GM21381 (cell line): Measurements from ENCODE around the gene FGFBP2.

Source experiments
- ATAC-seq: cut with Tn5 transposase; IDR thresholded peaks from one replicate; pipeline ENCODE4 v1.9.1; 2021; ENCODE audit warnings: mild to moderate bottlenecking, moderate library complexity; ENCODE audit not compliant: unreplicated experiment

The FGFBP2 gene, protein sequence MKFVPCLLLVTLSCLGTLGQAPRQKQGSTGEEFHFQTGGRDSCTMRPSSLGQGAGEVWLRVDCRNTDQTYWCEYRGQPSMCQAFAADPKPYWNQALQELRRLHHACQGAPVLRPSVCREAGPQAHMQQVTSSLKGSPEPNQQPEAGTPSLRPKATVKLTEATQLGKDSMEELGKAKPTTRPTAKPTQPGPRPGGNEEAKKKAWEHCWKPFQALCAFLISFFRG

DNA sequence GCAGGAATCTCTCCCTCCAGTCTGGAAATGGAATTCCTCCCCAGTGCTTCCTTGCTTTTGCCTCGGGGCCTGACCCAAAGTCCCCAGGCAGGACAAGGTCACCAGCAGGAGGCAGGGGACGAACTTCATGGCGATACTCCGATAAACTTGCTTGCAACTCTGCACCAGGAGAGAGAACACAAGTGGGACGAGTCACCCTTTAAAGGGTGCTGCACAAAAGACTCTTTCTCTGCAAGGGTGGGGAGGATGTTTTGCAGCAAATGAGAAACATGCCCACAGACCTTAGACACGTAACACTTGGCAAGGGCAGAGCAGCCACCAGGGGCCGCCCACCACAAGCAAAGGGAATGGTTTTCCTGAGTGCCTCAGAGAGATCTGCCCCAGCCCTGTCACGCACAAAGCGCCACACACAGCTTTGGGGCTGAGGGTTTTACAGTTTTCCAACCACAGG is at the start of gene FGFBP2:
Gene FGFBP2 (minus strand): TSS at position 175 of the 451 bp plus-strand sequence. CDS start 46 bp downstream, at position 129.
- ATAC-seq, result peak; percentile 52

DNA sequence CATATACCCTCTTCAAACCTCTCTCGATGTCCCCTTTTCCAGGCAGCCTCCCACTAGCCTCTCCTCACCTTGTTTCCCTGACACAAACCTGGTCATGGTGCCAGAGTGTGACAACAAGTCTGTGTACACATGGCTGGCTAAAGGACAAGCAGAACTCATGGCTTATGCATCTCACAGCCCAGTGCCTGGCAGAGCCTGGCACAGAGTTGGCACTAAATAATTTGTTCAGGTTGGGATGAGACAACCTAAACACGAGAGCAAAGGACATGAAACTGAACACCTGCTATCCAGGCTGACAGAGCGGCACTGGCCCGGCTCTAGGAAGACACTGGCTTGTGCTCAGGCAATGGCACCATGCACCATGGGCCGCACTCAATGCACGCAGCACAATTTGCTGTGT is 48.2 kb upstream of the FGFBP2 start:
- ATAC-seq, result no peak

DNA sequence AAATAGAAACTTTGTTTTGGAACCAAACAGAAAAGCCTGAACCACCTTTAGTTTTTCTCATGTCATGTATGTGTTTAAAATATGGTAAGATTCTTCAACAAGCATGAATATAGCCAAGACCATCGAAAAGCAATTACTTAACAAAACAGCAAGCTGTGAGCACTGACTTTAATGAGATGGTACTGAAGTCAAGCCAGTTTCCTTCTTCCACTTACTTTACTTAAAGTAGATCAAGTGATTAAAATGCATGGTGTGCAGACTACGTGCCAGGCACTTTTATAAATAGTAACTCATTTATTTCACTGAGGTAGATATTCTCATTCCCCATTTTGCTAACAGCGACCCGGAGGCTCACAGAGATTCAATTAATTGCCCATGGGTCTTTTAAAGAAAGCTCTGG is 46.2 kb upstream of the FGFBP2 start:
- no peak for ATAC-seq

DNA sequence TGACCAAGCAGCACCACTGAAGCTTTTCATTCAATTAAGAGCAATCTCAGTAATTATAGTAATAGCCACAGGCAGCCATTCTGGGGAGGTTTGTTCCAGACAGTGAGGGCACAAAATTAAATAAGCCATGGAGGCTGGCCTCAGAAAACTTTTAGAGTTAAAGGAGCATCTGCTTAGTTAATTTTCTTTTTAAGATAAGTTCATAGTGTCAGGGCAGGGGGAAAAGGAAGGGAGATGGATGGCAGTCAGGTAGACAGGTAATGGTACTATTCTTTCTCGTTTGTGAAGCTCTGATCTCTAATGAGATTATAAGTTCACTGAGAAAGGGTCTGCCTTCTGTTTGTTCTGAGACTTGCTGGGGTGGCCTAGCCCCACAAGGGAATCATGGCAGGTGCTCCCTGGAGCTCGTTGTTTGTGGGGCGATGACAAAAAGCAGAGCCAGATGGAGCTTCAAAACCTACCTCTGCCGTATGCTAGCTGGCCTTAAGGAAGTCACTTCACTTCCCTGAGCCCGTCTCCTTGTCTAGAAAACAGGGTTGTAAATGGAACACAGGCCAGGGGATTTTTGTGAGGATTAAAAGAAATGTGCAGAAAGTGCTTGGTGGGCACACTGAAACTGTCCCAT is 44.6 kb upstream of the FGFBP2 start:
- ATAC-seq, result no peak

DNA sequence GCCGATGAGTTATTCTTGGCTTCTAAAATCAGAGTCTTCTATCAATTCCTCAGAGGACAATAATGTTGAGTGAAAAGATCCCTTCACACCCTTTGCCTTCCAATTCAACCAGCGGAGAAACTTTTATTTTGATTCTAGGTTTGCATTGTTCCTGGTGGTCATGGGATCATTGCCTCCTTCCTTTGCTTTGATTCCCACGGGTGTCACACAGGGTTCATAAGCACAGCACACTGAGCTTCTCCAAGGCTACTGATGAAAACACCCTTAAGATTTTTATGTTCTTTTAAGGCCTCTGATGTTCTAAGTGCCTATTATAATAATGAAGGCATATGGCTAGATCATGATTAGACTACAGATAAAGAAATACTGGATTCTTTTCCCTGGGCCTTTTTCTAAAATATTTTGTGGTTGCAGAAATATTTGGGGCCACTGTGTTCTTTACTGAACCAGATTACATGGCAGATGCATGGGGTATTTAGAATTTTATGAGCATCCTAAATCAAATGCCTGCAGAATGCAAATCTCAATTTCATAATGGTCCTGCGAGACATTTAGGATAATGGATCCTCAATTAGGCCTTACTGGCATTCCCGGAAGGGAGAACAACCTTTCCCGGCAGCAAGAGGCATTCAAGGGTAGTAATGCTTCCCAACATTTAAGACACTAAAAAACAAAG is 43.9 kb upstream of the FGFBP2 start:
- ATAC-seq, result no peak

DNA sequence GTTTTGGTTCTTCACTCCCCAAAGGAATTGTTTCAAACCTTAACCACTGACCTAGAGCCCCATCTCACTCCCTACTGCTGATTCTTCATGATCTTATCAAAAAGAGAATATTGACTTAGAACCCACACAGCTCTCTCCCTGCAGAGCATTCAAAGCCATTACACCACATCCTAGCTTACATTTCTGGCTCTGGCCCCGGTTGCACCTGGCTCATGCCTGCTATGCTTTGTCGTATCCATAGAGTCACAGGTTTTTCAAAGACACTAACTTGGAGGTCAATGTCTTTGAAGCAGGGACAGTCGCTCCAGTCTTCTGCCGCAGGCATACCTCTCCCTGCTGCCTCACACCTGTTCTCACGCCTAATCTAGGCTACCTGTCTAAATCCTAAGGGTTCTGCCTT is 42.7 kb upstream of the FGFBP2 start:
- ATAC-seq, result no peak

DNA sequence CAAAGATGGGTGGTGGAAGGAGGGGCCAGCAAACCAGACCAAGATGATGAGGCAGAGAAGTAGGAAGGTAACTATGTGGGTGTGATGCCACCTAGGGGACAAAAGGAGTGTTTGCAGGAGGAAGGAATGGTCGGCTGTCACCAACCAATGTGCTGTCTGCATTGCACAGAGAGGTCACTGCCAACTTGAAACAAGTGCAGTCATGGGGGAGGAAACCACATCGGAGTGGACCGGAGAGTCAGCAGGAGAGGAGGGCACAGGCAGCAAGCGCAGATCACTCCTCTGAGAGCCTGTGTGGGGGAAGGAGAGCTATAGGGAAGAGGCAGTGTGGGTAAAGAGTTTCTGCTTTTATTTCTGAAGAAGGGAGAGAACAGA is 38.5 kb upstream of the FGFBP2 start:
- peak; percentile 93 for ATAC-seq

DNA sequence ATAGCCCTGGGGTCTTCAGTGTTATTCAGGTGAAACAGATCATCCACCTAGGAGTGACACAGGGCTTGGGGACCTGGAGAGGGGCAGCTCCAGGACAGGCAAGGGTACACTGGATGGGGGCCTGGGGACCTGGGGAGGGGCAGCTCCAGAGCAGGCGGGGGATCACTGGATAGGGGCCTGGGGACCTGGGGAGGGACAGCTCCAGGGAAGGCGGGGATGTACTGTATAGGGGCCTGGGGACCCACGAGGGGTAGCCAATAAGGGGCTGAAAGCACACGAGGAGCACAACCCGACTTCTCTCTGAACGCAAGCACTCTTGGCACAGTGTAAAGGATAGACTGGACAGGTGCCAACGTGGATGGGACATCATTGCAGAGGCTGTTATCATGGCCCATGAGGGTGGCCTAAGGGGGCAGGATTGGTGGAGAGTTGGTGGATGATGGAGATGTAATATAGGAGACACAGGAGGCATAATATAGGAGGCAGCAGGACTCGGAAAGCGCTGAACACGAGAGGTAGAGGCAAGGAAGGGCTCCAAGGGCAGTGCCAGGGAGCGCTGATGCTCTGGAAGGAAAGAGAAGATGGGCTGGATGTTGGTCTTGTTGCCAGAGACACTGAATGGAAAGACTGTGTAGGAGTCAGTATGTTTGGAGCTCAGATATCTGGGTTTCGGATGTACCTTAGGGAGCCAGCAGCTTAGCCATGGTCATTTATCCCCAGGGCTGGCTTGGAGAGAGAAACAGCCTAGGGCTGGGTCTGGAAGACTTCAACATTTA is 37.9 kb upstream of the FGFBP2 start:
- ATAC-seq, result no peak

DNA sequence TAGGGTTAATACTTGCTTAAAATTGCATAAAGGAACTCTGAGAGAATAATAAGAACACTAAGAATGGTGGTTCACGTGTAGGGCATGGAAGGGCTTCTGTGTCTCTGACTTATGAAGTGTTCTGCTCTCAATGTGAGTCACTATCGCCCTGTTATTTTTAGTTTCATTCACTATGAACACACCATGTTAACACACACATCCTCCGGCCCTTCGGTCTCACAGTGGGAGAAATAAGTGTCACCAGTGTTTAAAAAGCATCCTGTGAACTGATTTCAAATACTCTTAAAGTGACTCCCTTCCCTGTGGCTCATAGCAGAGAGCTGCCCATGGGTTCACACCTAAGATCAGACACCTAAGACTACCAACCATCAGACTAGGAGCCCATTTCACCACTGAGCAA is 33.8 kb upstream of the FGFBP2 start:
- no peak for ATAC-seq

DNA sequence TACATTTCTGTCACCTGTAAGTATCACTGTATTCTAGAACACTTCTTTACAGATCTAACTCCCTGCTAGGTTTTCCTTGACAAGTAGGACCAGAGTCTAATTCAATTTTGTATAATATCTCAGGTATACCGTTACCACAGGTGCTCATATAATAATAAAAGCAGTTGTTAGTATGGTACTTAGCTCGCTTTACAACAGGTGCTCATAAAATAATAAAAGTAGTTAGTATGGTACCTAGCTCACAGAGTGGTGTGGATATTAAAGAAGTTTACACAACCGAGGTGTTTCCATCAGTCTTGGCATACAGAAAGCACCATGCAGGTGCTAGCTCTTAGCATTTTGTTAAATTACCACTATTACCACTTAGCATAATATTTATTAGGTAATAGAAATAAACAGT is 32.9 kb upstream of the FGFBP2 start:
- ATAC-seq, result no peak

DNA sequence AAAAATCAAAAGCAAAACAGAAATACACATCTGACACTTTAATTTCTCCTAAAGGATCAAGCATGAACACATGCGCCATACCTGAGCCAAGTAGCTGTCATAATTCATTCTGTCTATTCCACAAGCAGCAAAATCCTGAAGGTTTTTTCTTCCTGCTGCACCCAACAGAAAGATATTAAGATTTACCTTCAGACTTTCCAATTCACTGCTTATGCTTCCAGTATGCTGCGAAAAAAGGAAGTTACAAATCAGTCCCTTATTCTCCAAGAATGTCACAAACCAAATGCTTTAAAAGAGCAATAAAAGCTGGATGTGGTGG is 29.2 kb upstream of the FGFBP2 start:
- ATAC-seq, result no peak

DNA sequence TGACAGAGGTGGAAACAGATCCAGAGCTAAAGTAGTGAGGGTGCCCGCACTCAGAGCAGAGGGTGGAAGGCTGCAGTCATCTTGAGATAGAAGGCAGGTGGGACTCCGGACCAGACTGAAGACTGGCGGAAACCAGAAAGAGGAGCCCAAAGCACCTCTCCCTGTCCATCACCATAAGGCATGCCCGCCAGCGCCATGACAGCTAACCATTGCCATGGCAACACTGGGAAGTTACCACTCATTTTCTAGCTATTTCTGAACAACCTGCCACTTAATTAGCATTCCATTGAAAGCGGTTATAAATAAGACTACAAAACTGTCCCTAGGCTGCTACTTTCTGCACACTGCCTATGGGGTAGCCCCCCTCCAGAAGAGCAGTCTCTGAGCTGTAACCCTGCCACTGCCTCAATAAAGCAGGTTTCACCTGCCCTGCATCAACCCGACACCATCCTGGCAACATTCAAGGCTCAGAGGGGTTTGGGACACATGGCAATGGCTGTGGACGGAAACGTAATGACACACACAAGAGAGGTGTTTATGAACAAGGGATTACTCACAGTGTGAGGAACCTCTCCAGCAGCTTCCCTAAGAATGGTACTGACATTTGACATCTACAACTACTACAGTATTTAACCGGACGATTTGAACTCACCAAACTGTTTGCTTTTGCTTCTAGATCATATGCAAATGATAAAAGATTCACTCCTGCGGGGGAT is 27.8 kb upstream of the FGFBP2 start:
- ATAC-seq, result no peak

DNA sequence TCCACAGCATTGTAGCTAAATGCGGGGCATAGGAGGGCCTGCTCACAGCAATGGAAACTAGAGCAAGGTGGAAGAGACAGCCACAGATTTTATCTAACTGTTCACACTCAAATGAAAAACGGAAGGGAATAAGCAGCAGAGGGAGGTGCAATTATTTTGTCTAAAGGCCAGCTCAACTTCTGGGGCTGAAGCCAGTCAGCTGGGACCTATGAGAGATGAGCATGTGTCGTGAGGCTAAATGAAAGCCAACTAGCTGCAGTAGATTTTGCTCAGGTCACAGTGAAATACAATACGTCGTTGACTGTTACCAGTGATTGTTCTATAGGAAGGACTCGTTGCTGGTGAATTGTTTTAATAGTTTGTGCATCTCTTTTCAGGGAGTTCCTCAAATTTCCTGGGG is 26.4 kb upstream of the FGFBP2 start:
- ATAC-seq, result no peak

DNA sequence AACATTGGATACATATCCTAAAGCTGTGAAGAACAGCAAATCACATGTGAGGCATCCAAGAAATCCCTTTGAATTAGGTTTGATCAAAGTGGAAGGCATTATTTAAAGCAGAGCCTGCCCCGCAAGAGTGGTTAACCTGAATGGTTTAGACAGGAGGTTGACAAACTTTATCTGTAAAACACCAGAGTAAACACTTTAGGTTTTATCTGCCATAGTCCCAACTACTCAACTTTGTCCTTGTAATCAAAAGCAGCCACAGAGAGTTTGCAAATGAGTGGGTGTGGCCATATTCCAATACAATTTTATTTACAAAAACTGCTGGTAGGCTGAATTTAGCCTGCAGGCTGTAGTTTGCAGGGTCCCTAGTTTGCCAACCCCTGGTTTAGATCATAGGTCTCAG is 25.2 kb upstream of the FGFBP2 start:
- ATAC-seq, result no peak

DNA sequence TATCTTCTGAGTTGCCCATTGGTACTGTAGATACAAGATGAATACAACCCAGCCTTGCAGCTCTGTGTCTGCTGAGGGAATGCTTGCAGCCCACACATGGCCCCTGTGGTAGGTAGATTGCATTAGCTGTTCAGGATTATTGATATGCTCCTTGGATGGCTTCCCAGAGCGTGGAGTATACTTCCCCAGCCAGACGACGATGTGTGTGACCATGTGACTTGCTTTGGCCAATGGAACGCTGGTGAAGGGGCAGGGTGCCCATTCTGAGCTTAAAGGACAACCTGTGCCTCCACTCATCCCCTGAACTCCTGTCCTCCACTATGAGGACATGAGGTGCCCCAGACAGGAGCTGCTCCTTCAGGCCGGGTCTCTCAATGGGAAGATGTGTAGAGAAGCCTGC is 23.9 kb upstream of the FGFBP2 start:
- no peak for ATAC-seq

DNA sequence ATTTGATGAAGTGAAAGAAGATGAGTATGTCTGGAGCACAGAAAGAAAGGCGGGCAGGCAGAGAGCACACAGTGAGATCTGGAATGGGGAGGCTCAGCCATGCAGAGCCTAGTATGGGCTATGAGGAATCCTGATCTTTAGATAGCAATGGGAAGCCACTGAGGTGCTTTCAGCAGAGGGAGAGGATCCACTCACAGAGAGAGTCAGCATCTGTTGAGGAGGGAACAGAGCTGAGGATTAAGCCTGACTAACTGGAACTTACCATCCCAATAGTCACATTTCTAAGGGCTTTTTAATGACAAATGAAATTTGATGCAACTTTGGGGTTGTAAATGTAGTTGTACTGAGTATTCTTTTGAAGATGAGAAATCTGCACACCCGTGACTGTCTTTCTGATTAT is 20.6 kb upstream of the FGFBP2 start:
- ATAC-seq, result no peak

DNA sequence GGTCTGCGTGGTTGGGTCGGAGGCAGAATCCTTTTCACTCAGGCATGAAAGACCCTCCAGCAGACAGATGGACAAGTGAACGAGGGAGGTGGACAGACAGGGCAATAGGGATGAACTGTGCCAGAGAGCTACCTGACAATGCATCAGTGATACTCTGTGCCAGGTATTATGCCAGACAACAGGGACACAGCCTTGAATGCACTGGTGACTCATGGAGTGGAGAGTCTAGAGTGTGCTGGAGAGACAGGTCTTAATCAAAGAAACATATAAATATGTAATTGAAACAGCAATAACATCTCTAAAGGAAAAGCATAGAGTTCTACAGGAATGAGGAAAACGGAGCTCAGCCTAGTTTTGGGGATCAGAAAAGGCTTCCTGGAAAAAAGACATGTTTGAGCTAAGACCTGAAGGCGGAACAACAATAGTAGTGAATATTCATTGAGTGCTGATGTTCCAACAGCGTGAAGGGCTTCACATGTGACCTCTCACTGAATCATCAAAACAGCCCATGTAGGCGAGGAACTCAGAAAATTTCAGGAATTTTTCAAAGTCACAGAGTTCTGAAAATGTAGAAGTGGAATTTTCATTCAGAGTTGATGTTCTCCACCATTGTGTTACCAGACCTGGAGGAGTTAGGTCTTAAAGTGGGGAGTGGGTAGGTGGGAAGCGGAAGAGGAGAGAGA is 20.0 kb upstream of the FGFBP2 start:
- no peak for ATAC-seq

DNA sequence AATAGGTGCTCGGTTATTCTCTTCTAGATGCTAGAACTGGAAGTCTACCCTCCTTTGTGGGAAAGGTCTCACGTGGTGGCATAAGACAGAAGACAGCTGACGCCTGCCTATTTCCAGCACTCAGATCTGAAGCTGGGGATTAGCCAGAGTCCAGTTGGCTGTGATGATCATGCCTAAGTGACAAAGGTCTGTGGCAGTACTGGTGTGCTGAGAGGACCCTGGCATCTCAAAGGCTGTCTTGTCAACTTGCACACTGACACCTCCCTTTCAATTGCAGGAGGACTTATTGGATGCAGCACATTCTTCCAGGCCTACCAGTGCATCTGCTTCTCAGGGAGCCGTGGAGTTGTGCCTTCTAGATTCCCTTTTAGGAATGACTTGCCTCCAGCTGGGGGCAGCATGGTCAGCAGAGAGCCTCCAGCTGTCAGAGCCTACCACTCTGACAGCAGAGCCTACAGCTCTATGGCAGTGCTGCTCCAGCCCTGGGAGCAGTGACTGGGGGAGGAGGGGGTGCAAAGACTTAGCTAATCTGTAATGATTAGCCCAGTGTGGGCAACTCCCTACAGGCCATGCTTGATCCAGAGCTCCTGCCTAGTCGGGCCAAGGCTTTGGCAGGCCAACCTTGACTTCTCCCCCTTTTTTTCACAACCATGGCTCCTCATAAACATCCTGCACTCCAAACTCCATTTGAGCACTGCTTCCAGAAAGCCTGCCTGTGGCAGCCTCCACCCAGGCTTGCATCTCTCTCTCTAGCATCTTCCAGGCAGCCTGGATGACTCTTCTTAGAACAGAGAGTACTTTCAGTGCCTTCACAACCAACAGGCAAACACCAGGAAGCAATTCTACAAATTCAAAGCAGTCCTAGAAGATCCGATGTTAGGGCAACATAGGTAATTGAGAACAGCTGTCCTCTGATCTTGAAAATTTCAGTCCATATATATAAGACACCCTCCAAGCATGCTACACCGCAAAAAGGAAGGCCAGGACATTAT is 13.8 kb upstream of the FGFBP2 start:
- ATAC-seq, result no peak

DNA sequence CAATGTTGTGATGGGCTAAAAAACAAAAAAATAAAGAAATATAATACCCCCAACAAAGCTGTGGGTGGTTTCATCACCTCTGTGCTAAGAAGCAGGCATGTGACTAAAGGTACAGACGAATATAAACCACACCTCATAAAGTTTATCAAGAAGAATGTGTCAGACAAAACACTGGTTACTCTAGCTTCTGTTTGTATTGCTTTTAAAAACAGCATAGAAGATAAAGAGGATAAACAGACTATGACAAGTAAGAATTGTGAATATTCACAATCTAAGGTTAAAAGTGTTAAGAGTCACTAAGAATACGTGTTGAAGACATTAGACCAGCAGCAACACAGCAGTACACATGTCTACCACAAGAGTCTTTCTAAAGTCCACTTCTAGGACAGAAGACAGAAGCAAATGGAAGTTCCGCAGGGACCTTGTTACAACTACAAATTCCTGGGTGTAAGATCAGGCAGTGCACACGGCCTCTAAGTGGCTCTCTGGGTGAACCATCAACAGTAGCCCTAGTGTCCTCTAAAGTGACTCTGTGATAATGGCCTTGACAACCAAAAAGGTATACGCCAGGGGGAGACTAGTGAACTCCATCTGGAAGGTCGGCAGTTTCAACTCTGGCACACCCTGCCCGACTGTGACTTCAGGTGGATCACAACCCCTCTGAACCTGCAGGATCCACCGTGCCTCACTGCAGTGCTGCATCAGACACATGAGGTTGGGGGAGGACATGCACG is 8.3 kb upstream of the FGFBP2 start:
- ATAC-seq, result no peak
